ENCODE measurements around the gene TSPEAR.

DNA sequence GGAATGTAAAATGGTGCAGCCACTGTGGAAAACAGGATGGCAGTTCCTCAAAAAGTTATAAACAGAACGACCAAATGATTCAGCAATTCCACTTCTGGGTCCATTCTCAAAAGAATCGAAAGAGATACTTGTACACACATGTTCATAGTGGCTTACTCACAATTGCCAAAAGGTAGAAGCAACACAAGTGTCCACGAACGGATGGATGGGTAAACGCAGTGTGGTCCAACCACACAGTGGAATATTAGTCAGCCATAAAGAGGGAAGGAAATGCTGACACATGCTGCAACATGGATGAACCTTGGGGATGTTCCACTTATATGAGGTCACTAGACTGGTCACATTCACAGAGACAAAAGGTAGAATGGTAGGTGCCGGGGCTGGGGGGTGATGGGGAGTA is 176.7 kb downstream of the TSPEAR start:
- TF ChIP-seq, protein P1, sequence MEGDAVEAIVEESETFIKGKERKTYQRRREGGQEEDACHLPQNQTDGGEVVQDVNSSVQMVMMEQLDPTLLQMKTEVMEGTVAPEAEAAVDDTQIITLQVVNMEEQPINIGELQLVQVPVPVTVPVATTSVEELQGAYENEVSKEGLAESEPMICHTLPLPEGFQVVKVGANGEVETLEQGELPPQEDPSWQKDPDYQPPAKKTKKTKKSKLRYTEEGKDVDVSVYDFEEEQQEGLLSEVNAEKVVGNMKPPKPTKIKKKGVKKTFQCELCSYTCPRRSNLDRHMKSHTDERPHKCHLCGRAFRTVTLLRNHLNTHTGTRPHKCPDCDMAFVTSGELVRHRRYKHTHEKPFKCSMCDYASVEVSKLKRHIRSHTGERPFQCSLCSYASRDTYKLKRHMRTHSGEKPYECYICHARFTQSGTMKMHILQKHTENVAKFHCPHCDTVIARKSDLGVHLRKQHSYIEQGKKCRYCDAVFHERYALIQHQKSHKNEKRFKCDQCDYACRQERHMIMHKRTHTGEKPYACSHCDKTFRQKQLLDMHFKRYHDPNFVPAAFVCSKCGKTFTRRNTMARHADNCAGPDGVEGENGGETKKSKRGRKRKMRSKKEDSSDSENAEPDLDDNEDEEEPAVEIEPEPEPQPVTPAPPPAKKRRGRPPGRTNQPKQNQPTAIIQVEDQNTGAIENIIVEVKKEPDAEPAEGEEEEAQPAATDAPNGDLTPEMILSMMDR (IDR thresholded peaks at IDR 0.05 in 4 of 5, conservative IDR thresholded peaks at IDR 0.05 in 1 of 5): no peak
- no peak for TF ChIP-seq POLR2A (IDR thresholded peaks at IDR 0.05)

Data from gastrocnemius medialis (tissue), 4 donors.